GM18505 (cell line): ENCODE data around the gene ZHX3.

ENCODE experiments used
- ATAC-seq: cut with Tn5 transposase; IDR thresholded peaks from one replicate; pipeline ENCODE4 v1.9.1; 2021; ENCODE audit not compliant: unreplicated experiment
- POLR2A ChIP-seq: IDR thresholded peaks from 4 replicates; pipeline ENCODE4 v1.6.1; 2011; ENCODE audit warnings: borderline replicate concordance; ENCODE audit not compliant: insufficient read depth, insufficient read length; ENCODE audit errors: extremely low read depth

Gene ZHX3

GRCh38 chr20:41175727-41176330, 141.7 kb downstream of the ZHX3 start:
- TF ChIP-seq POLR2A, result no peak
- ATAC-seq, result no peak

- no peak for ATAC-seq
- TF ChIP-seq POLR2A, result no peak
Observed at GRCh38 chr20:41175201-41175651, 142.3 kb downstream of the ZHX3 start.

- no peak for ATAC-seq
Observed at GRCh38 chr20:41174782-41175181, 142.7 kb downstream of the ZHX3 start.

GRCh38 chr20:41174373-41174772, 143.2 kb downstream of the ZHX3 start:
- TF ChIP-seq POLR2A, result no peak
- no peak for ATAC-seq

More at GRCh38 chr20:41174782-41175181, 142.7 kb downstream of the ZHX3 start:
- TF ChIP-seq POLR2A, result no peak

GRCh38 chr20:41173791-41174341, 143.7 kb downstream of the ZHX3 start:
- ATAC-seq, result no peak
- no peak for TF ChIP-seq POLR2A

- no peak for TF ChIP-seq POLR2A
- ATAC-seq, result no peak
Observed at GRCh38 chr20:41173161-41173721, 144.3 kb downstream of the ZHX3 start.

- no peak for TF ChIP-seq POLR2A
- ATAC-seq, result no peak
Observed at GRCh38 chr20:41172296-41173140, 145.0 kb downstream of the ZHX3 start.

GRCh38 chr20:41171736-41172295, 145.7 kb downstream of the ZHX3 start:
- no peak for TF ChIP-seq POLR2A
- no peak for ATAC-seq

GRCh38 chr20:41170386-41171105, 147.0 kb downstream of the ZHX3 start:
- TF ChIP-seq POLR2A, result no peak
- no peak for ATAC-seq

- ATAC-seq, result no peak
- TF ChIP-seq POLR2A, result no peak
Observed at GRCh38 chr20:41169791-41170351, 147.7 kb downstream of the ZHX3 start.

- no peak for TF ChIP-seq POLR2A
- no peak for ATAC-seq
Observed at GRCh38 chr20:41169162-41169690, 148.3 kb downstream of the ZHX3 start.

GRCh38 chr20:41168281-41169161, 149.0 kb downstream of the ZHX3 start:
- no peak for ATAC-seq
- no peak for TF ChIP-seq POLR2A
